ENCODE measurements around the gene PRKAR1B.
"Not testable (repeated sequence)": the region's sequence is repeated elsewhere in the genome, so short reads cannot be mapped to it uniquely, and the experiment has no call there.

The PRKAR1B gene

DNA sequence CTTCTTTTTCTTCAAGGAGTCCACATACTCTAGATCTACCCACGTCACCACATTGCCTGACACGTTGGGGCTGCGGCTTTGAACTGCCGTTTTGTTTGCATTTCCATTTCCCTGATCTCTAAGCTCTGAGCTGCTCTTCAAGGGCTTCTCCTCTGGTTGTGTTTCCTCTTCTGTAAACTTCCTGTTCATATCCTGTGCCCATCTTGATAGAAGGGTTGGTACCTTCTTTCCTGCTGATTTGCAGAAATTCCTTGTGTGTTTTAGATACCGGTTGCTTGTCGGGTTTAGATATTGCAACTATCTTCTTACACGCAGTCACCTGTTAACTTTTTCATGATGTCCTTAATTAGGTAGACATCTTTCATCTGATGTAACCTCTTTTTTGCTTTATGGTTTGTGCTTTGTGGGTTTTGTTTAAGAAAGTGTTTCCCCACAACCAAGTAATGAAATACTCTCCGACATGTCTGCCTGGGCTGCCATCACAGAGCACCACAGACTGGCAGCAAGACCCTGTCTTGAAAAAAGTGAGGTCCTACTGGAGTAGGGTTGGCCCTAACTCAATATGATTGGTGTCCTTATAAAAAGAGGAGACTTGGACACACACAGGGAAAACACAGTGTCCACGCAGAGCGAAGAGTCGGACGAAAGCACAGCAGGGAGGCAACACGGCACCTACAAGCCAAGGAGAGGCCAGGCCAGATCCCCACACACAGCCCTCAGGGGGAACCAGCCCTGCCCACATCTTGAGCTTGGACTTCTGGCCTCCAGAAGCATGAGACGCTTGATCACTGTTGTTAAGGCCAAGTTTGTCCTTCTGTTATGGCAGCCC, 108.3 kb downstream of the PRKAR1B start:
- peak; percentile 64 for DNase-seq

DNA sequence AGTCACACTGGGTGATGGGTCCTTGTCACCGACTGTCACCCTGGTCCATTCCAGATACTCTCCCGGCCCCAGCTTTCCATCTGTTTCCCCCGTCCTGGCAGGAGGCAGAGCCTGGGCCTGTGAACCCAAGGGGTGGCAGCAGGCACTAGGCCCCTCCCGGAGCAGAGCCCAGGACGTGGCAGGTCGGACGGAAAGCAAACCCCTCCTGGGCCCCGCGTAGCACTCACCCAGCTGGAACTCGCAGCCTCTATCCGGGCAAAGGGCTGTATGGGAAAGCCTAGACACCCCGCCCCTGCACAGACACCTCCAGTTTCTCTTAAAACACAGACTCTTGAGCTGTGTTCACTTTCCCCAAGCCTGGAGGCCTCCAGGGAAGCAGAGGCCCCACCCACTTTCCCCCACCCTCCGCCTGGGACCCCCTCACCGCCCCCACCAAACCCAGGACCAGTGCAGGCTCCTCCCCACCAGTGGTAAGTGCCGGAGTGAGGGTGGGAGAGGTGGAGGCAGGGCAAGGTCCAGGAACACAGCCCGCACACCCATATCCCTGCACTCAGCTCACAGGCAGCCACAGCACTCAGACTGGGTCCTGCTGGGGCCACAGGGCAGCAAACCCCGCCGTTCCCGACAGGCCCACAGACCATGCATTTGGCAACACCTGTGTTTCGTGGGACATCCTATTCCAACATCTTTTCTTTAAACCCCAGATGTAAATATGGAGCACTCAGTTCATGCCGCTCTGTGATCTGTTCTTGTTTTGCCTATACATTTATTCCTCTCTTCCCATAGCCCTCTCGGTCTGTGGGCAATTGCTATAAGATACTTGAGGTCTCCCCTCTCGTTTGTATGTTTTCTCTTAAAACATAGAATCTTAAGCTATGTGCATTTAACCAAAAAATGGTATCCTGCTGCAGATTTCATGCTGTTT, 109.2 kb downstream of the PRKAR1B start:
- no peak for DNase-seq

DNA sequence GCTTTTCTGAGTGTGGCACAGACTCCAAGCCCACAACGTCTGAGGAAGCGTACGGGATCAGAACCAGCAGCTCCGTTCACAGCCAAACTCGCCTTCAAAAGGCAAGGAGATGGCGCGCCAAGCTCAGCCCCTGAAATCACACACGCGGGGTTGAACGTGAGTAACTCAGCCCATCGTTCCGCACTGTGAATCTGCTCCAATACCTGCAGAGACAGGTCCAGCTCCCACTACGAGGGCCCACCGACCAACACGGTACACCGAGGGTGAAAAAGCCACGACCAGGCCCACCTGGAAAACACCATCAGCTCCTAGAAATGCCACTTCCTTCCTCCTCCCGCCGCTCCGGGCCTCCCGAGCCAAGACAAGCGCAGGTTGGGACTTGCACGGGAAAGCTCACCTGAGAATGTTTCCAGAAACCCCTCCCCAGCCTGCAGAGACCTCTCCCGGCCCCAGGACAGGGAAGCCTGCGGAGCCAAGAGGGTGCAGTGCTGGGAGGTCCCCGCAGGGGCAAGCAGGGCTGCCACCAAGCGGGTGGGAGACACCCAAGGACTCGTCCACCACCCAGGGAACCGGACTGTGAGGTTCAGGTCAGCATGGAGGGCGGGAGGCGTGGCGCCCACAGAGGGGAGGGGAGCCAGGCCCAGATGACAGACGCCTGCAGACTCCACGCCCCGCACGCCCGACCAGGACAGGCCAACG, 113.5 kb downstream of the PRKAR1B start:
- no peak for DNase-seq

DNA sequence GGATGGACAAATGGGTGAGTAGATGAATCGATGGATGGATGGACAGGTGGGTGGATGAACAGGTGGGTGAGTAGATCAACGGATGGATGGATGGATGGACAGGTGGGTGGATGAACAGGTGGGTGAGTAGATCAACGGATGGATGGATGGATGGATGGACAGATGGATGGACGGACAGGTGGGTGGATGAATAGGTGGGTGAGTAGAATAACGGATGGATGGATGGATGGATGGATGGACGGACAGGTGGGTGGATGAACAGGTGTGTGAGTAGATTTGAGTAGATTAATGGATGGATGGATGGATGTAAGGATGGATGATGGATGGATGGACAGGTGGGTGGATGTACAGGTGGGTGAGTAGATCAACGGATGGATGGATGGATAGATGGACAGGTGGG, 115.2 kb downstream of the PRKAR1B start:
- not testable (repeated sequence) for DNase-seq

DNA sequence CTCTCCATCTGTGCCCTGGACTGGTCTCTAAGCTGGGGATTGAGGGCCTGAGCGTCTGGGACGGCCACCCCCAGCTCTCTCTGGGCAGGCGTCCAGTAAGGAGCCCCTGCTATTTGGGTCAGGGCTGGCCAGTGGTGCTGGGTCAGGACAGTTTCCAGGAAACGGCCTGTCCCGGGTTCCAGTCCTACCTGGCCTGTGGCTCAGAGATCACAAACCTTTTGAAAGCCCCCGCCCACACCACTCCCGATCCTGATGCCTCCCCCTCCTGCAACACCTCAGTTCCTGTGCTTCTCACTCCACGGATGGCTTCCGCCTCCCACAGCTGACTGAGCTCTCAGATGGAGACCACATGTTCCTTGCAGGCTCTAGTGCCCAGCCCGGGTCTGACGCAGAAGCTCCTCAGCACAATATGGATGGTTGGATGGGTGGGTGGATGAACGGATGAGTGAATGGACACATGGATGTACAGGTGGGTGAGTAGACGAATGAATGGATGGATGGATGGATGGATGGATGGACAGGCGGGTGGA, 115.7 kb downstream of the PRKAR1B start:
- no peak for DNase-seq

DNA sequence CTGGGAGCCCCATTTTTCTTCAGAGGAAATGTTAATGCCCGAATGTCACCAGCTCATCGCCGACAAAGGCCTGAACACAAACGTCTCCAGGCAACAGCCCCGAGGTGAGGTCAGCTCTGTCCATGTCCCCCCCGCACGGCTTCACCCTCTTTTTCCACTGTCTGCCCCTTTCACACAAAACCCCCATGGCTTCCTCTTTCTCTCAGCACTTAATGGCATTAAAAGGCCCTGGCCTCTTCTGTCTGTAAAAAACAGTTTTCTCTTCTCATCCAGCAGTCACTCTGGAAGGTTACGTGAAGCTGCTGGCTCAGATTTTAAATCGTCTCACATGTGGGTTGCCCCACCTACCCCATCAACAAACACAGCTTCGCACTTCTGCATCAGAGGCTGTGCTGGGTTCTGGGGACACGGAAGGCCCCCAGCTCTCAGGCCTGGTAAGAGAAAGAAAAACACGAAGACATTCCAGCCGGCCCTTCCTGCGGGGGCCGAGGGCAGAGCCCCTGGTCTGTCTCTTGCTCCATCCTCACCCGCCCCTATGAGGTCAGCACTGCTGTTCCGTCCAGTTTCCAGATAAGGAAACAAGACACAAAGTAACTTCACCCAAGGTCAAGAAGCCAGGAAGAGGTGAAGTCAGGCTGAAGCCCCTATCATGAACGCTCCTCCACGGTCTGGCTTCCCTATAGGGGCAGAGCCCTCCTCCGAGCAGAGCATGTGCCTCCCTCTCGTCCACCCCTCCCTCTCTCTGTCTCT, 116.4 kb downstream of the PRKAR1B start:
- peak; percentile 22 for DNase-seq

DNA sequence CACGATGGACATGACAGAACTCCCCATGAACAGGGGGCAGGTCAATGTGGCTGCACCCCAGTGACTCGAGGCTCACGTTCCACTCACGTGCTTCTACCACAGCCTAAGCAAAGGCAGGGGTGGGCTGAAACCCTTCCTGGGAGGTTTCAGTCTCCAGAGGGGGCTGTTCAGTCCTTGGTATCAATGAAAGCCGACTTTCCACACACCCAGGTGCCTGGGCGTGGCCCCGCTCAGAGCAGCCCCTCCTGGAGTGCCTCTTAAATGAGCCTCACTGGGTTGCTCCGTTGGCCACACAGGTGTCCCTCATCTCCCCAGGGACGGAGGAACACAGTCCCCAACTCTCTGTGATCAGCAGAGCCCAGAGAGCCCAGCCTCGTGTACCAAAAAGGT, 116.9 kb downstream of the PRKAR1B start:
- no peak for DNase-seq

DNA sequence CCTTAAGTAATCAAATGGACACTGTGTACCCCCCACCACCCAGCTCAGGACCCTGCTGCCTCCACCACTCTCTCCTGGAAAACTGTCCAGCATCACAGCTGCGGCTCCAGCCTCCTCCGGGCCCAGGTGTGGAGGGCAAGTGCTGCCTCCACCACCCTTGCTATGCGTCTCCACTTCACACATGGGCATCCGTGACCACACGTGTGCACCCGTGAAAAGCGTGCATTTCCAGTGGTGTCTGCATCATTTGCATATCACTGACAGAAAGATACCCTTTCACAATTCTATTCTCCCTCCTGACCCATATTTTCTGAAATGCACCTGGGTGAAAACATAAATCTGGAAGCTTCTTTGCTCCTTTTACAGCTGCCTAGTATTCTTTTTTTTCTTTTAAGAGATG, 117.7 kb downstream of the PRKAR1B start:
- DNase-seq, result no peak

DNA sequence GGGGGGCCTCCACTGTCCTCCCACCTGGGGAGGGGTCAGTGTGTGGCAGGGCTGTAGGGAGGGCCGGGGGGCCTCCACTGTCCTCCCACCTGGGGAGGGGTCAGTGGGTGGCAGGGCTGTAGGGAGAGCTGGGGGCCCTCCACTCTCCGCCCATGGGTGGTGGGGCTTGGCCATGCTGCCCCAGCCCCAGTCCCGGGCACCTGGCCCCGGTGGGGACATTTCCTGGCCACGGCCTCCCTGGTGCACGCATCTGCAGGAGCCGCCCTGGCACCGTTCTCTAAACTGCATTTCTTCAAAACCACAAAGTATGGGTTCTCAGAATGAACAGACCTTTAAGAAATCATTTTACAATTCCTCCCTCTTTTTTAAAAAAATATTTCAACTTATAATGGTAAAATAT, 118.1 kb downstream of the PRKAR1B start:
- peak; percentile 17 for DNase-seq

DNA sequence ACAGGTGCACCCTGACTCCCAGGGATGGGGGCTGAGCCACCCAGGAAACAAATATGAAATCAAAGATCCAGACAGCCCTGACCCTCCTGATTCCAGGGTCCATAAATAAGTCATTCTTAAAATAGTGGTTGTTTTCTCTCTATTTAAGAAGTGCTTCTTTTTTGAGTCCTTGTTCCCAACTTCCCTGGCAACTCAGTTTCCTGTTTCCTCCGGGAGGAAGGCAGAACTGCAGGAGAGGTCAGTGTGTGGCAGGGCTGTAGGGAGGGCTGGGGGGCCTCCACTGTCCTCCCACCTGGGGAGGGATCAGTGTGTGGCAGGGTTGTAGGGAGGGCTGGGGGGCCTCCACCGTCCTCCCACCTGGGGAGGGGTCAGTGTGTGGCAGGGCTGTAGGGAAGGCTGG, 118.7 kb downstream of the PRKAR1B start:
- no peak for DNase-seq

DNA sequence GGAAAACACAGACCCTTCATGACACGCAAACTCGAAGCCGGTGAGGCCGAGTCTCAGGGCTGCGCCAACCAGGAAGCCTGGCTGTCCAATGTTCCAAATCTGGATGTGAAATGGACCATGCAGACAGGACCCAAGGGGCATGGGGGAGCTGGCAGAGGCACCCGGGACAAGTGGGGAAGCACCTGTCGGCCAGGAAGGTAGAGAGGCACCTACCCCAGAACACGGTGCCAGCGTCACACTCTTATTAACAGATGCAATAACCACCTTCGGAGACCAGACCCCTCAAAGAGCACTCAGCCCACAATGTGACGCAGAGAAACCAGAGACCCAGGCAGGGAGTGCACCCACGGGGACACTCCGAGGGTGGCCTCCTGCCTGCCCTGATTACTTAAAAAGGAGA, 119.1 kb downstream of the PRKAR1B start:
- DNase-seq, result no peak

DNA sequence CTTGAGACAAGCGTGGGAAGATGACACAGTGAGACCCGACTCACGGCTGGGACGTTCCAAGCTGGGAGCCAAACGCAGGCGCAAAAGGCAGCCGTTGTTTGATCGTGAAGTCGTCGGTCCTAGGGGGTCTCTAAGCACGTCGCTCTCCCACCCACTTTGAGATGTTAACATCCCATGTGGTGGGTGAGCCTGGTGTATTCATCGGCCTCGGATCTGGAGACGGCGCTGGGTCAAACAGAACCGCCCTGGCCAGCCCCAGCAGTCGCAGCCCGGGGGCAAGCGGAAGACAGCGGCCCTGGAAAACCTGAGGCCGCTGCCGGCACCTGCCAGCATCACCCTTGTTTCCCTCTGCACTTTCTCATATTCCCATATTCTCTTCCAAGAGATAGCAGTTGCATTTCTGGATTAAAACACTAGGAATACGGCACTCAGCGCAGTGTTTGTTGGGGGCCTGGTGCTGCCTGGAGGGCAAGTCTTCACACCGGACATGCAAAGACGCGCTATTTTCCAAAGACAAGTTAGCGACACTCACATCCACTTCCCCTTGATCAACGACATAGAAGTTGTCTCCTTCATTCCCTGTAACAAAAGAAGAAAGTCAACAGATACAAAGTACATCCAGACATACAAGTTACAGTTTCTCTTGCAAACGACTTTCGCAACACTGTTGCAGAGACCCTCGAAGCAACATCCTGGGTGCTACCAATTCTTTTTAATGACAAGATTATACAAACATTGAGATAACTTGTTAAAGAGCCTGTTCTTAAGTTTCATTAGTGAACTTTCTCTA, 121.2 kb downstream of the PRKAR1B start:
- DNase-seq, result no peak

DNA sequence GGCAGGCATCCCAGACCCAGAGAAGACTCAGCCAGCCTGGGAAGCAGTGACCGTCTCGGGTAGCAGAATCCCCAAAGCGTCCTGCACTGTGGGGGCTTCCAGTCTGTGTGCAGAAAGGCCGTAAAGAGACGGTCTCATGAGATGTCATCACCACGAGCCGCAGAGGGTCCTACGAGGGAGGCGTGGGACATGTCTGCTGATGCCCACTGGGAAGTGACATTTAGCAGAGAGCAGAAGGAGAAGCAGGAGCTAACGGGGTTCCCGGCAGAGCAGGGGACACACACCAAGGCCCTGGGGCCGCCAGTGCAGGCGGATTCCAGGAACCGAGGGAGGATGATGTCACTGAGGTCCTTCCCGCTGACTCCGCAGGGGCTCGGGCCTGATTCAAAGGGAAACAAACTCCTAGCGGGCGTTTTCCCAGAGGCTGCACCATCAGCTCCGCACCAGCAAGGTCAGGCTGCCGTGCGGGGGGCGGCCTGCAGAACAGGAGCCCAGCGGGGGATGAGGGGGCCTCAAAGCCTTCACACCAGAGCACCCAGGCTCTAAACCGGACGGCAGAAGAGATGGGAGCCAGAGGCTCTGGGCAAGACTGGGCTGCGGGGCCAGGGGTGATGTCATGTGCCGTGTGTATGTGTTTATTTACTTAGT, 122.1 kb downstream of the PRKAR1B start:
- no peak for DNase-seq

DNA sequence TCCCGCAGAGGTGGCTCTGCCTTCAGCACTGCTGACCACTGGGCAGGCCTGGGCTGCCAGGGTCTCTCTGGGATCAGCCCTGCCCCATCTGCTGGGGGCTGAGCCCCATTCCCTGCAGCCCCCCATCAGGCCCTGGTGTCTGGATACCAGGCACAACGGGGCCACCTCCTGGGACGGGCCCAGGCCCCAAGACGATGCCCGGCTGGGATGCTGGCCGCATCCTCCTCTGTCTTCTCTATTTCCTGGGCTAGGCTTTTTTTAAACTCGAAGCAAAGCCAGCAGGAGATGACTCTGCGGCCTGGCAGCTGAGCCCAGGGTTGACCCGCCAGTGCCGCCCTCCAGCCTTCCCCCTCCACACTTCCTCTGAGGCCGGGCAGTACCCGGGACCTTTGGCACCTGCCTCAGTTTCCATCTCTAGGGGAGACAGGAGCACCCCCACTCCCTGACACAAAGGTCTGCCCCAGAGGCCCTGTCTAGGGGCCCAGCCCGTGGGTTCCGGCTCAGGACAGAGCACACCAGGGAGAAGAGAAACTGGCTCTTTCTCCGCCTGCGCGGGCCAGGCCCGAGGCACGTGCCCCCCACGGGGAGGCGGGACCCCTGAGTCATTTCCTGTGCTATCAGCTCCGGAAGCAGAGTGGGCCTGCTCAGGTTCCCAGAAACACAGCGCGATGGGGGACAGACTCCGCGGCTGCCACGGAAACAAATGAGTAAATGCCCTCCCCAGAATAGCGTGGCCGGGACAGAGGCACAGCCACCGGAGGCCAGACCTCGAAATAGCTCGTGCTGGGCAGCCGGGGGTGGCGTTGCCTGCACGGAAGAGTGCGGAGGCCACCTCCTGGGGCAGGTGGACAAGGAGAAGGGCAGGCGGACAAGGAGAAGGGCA, 122.8 kb downstream of the PRKAR1B start:
- DNase-seq, result peak; percentile 91

DNA sequence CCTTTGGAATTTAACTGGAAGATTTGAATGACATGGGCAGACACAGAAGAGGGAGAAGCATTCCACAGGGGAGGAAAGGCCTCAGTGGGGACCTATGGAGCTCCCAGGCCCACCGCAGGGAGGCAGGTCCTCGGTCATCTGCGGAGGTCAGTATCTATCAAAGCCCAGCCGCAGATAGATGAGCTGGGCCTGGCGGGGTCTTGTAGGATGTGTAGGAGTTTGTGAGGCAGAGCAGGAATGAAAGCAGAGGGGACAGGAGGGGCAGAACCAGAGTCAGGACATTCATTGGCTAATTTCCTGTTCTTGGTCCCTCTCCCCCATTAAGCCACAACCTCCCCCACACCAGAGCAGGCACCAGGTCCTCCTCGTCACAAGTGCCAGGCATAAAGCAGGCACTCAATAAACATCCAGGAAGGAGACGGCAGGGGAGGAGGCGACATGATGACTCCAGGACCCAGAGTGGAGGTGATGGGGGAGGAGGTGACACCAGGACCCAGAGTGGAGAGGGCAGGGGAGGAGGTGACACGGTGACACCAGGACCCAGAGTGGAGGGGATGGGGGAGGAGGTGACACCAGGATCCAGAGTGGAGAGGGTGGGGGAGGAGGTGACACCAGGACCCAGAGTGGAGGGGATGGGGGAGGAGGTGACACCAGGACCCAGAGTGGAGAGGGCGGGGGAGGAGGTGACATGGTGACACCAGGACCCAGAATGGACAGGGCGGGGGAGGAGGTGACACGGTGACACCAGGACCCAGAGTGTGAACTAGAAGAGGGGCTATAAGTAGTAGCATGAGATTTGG, 123.7 kb downstream of the PRKAR1B start:
- DNase-seq, result peak; percentile 11

DNA sequence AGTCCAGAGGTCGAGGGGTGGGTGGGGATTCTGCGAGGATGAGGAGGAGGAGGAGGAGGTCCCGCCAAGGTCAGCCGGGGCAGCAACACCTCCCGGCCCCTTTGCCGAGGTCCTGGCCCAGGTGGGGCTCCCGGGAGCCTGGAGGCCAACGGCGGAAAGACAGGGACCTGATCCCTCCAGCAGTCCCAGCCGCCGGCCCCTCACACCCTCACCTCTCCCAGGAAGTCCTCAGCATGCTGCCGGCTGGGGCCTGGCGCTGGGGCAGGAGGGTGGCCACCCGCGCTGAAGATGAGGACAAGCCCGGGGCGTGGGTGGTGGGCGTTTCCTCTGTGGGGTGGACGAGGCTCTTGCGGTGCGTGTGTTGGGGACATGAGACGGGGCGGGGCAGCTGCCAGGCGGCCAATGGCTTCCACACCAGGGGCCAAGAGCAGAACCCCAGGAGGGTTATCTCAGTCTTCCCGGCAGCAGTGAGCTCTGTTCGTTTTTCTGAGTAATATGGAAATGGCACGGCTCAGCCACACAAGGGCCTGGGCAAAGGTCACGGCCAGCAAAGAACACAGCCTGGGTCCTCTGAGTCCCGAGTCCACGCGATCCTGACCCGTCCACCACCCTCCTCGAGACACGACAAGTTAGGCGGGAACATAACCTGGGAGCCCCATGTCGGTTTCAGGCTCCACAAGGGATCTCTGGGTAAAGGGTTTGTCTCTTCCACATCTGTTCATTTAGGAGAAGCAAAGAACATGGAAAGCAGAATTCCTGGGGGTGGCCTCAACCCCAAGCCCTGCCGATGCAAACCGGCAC, 124.5 kb downstream of the PRKAR1B start:
- DNase-seq, result peak; percentile 86

DNA sequence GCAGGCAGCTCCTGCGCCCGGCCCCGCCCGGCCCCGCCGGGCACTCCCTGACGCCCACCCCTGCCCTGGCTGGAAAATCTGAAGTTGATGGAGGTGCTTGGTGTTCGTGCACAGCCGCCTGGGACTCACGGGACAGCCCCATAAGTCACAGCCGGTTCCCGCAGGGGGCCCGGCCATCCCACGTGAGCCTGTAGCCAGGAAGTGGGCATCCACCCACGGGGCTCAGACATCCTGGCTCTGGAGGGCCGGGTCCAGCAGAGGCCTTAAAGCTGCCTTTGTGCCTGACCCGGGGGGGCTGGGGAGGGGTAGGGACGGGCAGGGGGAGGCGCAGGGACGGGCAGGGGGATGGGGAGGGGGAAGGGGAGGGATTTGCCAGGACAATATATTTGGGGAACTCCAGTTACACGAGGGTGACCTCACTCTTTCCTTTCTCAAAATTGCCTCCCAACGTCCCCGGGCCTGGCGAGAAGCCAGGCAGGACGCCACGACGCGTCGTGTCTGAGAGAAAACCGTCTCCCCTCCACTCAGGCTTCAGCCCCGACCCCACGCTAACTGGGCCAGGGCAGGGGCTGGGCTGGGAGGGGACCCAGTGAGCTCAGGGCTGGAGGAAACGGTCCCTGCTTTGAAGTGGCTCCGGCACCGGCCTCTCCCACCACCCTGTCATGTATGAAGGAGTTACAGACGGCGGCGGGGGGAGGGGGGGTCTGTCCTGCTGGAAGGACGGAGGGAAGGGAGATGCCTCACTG, 125.3 kb downstream of the PRKAR1B start:
- DNase-seq, result peak; percentile 48

Measured in hematopoietic multipotent progenitor cell treated with erythropoietin and hydrocortisone succinate and interleukin-3 and kit ligand, for 6 days (in vitro differentiated cells).